Skeletal muscle satellite cell (primary cell): Measurements from ENCODE around the gene ODAD4.

Experiments
- H3K27me3 ChIP-seq: 2 replicates; pipeline ENCODE4 v1.7.0; 2013; ENCODE audit warnings: low read length; ENCODE audit not compliant: control insufficient read depth, insufficient read depth
- H3K36me3 ChIP-seq: 2 replicates; pipeline ENCODE4 v1.7.0; 2013; ENCODE audit warnings: mild to moderate bottlenecking, control low read depth, low read length; ENCODE audit not compliant: insufficient read depth
- H3K4me1 ChIP-seq: 2 replicates; pipeline ENCODE4 v1.7.0; 2013; ENCODE audit warnings: low read length; ENCODE audit not compliant: control insufficient read depth, insufficient read depth
- H3K4me2 ChIP-seq: 2 replicates; pipeline ENCODE4 v1.7.0; 2013; ENCODE audit warnings: mild to moderate bottlenecking, low read length
- H3K4me3 ChIP-seq: 2 replicates; pipeline ENCODE4 v1.7.0; 2013; ENCODE audit warnings: low read length
- H3K9ac ChIP-seq: 2 replicates; pipeline ENCODE4 v1.7.0; 2013; ENCODE audit warnings: mild to moderate bottlenecking, low read depth, low read length, moderate library complexity
- H3K9me3 ChIP-seq: replicated peaks from 2 replicates; pipeline ENCODE4 v1.7.0; 2013; ENCODE audit warnings: mild to moderate bottlenecking, control low read depth, low read length

Gene ODAD4

GRCh38 chr17:41967921-41968578 is 37.6 kb downstream of the ODAD4 start:
- H3K9ac ChIP-seq = peak overlapping the region; percentile 97
- H3K9me3 ChIP-seq = no peaks in the 10 kb centered on the region
- no peaks in the 10 kb centered on the region for H3K27me3 ChIP-seq
- H3K4me1 ChIP-seq = peaks cover 30% of the 10 kb centered on the region
- peak overlapping the region; percentile 96 for H3K4me3 ChIP-seq
- H3K36me3 ChIP-seq = peaks cover 38% of the 10 kb centered on the region
- peak overlapping the region; percentile 90 for H3K4me2 ChIP-seq

GRCh38 chr17:41968676-41969075 is 38.3 kb downstream of the ODAD4 start:
- Histone ChIP-seq H3K36me3 (peaks cover 44% of the 10 kb centered on the region), H3K27me3 (no peaks in the 10 kb centered on the region), H3K4me1 (peaks cover 36% of the 10 kb centered on the region), H3K9me3 (no peaks in the 10 kb centered on the region), H3K4me2 (no peak overlapping the region), H3K4me3 (no peak overlapping the region), H3K9ac (no peak overlapping the region)

GRCh38 chr17:41970901-41971331 is 40.5 kb downstream of the ODAD4 start:
- Histone ChIP-seq H3K9me3 (no peaks in the 10 kb centered on the region), H3K27me3 (no peaks in the 10 kb centered on the region), H3K36me3 (peaks cover 66% of the 10 kb centered on the region), H3K4me1 (peaks cover 40% of the 10 kb centered on the region), H3K4me2 (no peak overlapping the region), H3K9ac (no peak overlapping the region), H3K4me3 (no peak overlapping the region)

- no peaks in the 10 kb centered on the region for H3K9me3 ChIP-seq
- H3K9ac ChIP-seq = no peak overlapping the region
- H3K4me3 ChIP-seq = no peak overlapping the region
- peaks cover 43% of the 10 kb centered on the region for H3K4me1 ChIP-seq
- peaks cover 76% of the 10 kb centered on the region for H3K36me3 ChIP-seq
- no peaks in the 10 kb centered on the region for H3K27me3 ChIP-seq
- no peak overlapping the region for H3K4me2 ChIP-seq
Observed at GRCh38 chr17:41971721-41972523, 41.5 kb downstream of the ODAD4 start.

GRCh38 chr17:41972571-41973407 is 42.4 kb downstream of the ODAD4 start:
- Histone ChIP-seq H3K4me2 (no peak overlapping the region), H3K4me1 (peaks cover 40% of the 10 kb centered on the region), H3K27me3 (no peaks in the 10 kb centered on the region), H3K4me3 (no peak overlapping the region), H3K36me3 (peaks cover 82% of the 10 kb centered on the region), H3K9ac (peak overlapping the region; percentile 19), H3K9me3 (no peaks in the 10 kb centered on the region)

GRCh38 chr17:41973408-41973811 is 43.0 kb downstream of the ODAD4 start:
- Histone ChIP-seq H3K36me3 (peaks cover 81% of the 10 kb centered on the region), H3K4me1 (peaks cover 34% of the 10 kb centered on the region), H3K27me3 (no peaks in the 10 kb centered on the region), H3K9ac (peak overlapping the region; percentile 19), H3K9me3 (no peaks in the 10 kb centered on the region), H3K4me2 (no peak overlapping the region), H3K4me3 (no peak overlapping the region)

- no peaks in the 10 kb centered on the region for H3K9me3 ChIP-seq
- no peak overlapping the region for H3K9ac ChIP-seq
- H3K27me3 ChIP-seq = no peaks in the 10 kb centered on the region
- no peak overlapping the region for H3K4me3 ChIP-seq
- H3K36me3 ChIP-seq = peaks cover 78% of the 10 kb centered on the region
- H3K4me2 ChIP-seq = no peak overlapping the region
- H3K4me1 ChIP-seq = peaks cover 29% of the 10 kb centered on the region
Observed at GRCh38 chr17:41974031-41974430, 43.6 kb downstream of the ODAD4 start.

- H3K4me2 ChIP-seq = no peak overlapping the region
- H3K36me3 ChIP-seq = peaks cover 76% of the 10 kb centered on the region
- H3K9me3 ChIP-seq = no peaks in the 10 kb centered on the region
- H3K4me3 ChIP-seq = no peak overlapping the region
- H3K27me3 ChIP-seq = no peaks in the 10 kb centered on the region
- peaks cover 29% of the 10 kb centered on the region for H3K4me1 ChIP-seq
- no peak overlapping the region for H3K9ac ChIP-seq
Observed at GRCh38 chr17:41974658-41975057, 44.2 kb downstream of the ODAD4 start.

GRCh38 chr17:41975099-41976083 is 45.0 kb downstream of the ODAD4 start:
- H3K9ac ChIP-seq = no peak overlapping the region
- peaks cover 29% of the 10 kb centered on the region for H3K4me1 ChIP-seq
- peaks cover 81% of the 10 kb centered on the region for H3K36me3 ChIP-seq
- no peak overlapping the region for H3K4me2 ChIP-seq
- H3K4me3 ChIP-seq = no peak overlapping the region
- H3K9me3 ChIP-seq = no peaks in the 10 kb centered on the region
- H3K27me3 ChIP-seq = no peaks in the 10 kb centered on the region

GRCh38 chr17:41976142-41976768 is 45.8 kb downstream of the ODAD4 start:
- H3K4me1 ChIP-seq = peaks cover 29% of the 10 kb centered on the region
- H3K36me3 ChIP-seq = peaks cover 84% of the 10 kb centered on the region
- H3K27me3 ChIP-seq = no peaks in the 10 kb centered on the region
- peak overlapping the region; percentile 30 for H3K4me2 ChIP-seq
- H3K4me3 ChIP-seq = no peak overlapping the region
- H3K9me3 ChIP-seq = no peaks in the 10 kb centered on the region
- peak overlapping the region; percentile 36 for H3K9ac ChIP-seq
